BLaER1 (cell line): Measurements from ENCODE around the gene MS4A18.

Experiments used
- H3K27ac ChIP-seq: shearing (Covaris generic); formaldehyde crosslinking; 2 replicates; pipeline ENCODE4 v1.8.1; 2022
- H3K27me3 ChIP-seq: shearing (Covaris generic); formaldehyde crosslinking; 2 replicates; pipeline ENCODE4 v1.8.1; 2022
- H3K36me3 ChIP-seq: shearing (Covaris generic); formaldehyde crosslinking; 2 replicates; pipeline ENCODE4 v1.8.1; 2022
- H3K4me1 ChIP-seq: shearing (Covaris generic); formaldehyde crosslinking; 2 replicates; pipeline ENCODE4 v1.8.1; 2022
- H3K4me2 ChIP-seq: shearing (Covaris generic); formaldehyde crosslinking; 2 replicates; pipeline ENCODE4 v1.8.1; 2022
- H3K4me3 ChIP-seq: shearing (Covaris generic); formaldehyde crosslinking; 2 replicates; pipeline ENCODE4 v1.8.1; 2022
- H3K9ac ChIP-seq: shearing (Covaris generic); formaldehyde crosslinking; 2 replicates; pipeline ENCODE4 v1.8.1; 2022
- H3K9me3 ChIP-seq: shearing (Covaris generic); formaldehyde crosslinking; 2 replicates; pipeline ENCODE4 v1.8.1; 2022
- H4K20me1 ChIP-seq: shearing (Covaris generic); formaldehyde crosslinking; 2 replicates; pipeline ENCODE4 v1.8.1; 2022
- Cebpa-rat ChIP-seq: shearing (Covaris generic); IDR thresholded peaks from 2 replicates; pipeline ENCODE4 v1.8.1; 2022

The MS4A18 gene

GRCh38 chr11:60783911-60784310 is 59.4 kb downstream of the MS4A18 start:
- no peak for TF ChIP-seq Cebpa-rat
- Histone ChIP-seq H3K4me2 (no peak overlapping the region), H3K9me3 (no peaks in the 10 kb centered on the region), H3K27me3 (no peaks in the 10 kb centered on the region), H3K4me1 (peaks cover 38% of the 10 kb centered on the region), H4K20me1 (no peaks in the 10 kb centered on the region), H3K36me3 (no peaks in the 10 kb centered on the region), H3K27ac (no peak overlapping the region), H3K4me3 (no peak overlapping the region), H3K9ac (no peak overlapping the region)

- Histone ChIP-seq H3K4me2 (no peak within 1 kb of the TSS), H3K27ac (no peak within 1 kb of the TSS), H3K4me1 (peaks cover 40% of the 10 kb centered on the region), H3K9me3 (peaks cover 1% of the 10 kb centered on the region; the same call in 1 of the 2 replicates), H3K36me3 (no peaks in the 10 kb centered on the region), H3K27me3 (no peaks in the 10 kb centered on the region), H3K4me3 (no peak within 1 kb of the TSS), H4K20me1 (no peaks in the 10 kb centered on the region), H3K9ac (no peak within 1 kb of the TSS)
- no peak for TF ChIP-seq Cebpa-rat
Observed at GRCh38 chr11:60785136-60785535, 60.6 kb downstream of the MS4A18 start, which contains the start of gene MS4A10. Gene MS4A10 (plus strand): TSS chr11:60785333. CDS start chr11:60790336, 5,003 bp downstream.

- Histone ChIP-seq H3K4me3 (no peak overlapping the region), H3K9ac (no peak overlapping the region), H4K20me1 (no peaks in the 10 kb centered on the region), H3K4me2 (no peak overlapping the region), H3K36me3 (no peaks in the 10 kb centered on the region), H3K4me1 (peaks cover 38% of the 10 kb centered on the region), H3K27ac (no peak overlapping the region), H3K9me3 (peaks cover 8% of the 10 kb centered on the region), H3K27me3 (no peaks in the 10 kb centered on the region)
- no peak for TF ChIP-seq Cebpa-rat
Observed at GRCh38 chr11:60785806-60786361, 61.4 kb downstream of the MS4A18 start.

- Histone ChIP-seq H3K27ac (no peak overlapping the region), H3K4me3 (no peak overlapping the region), H4K20me1 (no peaks in the 10 kb centered on the region), H3K9ac (no peak overlapping the region; the same call in 1 of the 2 replicates), H3K9me3 (peaks cover 19% of the 10 kb centered on the region), H3K4me2 (peak overlapping the region; percentile 35), H3K27me3 (no peaks in the 10 kb centered on the region), H3K4me1 (peaks cover 27% of the 10 kb centered on the region), H3K36me3 (no peaks in the 10 kb centered on the region)
- no peak for TF ChIP-seq Cebpa-rat
Observed at GRCh38 chr11:60786811-60787567, 62.5 kb downstream of the MS4A18 start.

GRCh38 chr11:60788401-60789125 is 64.0 kb downstream of the MS4A18 start:
- H3K27me3 ChIP-seq: no peaks in the 10 kb centered on the region
- TF ChIP-seq Cebpa-rat: no peak
- H3K27ac ChIP-seq: no peak overlapping the region
- no peak overlapping the region for H3K9ac ChIP-seq
- H4K20me1 ChIP-seq: no peaks in the 10 kb centered on the region
- peaks cover 34% of the 10 kb centered on the region for H3K9me3 ChIP-seq
- peaks cover 27% of the 10 kb centered on the region for H3K4me1 ChIP-seq
- no peak overlapping the region for H3K4me3 ChIP-seq
- H3K4me2 ChIP-seq: peak overlapping the region; percentile 41
- H3K36me3 ChIP-seq: no peaks in the 10 kb centered on the region

GRCh38 chr11:60790726-60791125 is 66.2 kb downstream of the MS4A18 start:
- Histone ChIP-seq H3K27ac (no peak overlapping the region), H3K4me3 (no peak overlapping the region), H3K36me3 (no peaks in the 10 kb centered on the region), H3K9me3 (peaks cover 34% of the 10 kb centered on the region), H4K20me1 (no peaks in the 10 kb centered on the region), H3K9ac (no peak overlapping the region), H3K4me2 (no peak overlapping the region), H3K4me1 (peaks cover 25% of the 10 kb centered on the region), H3K27me3 (no peaks in the 10 kb centered on the region)
- no peak for TF ChIP-seq Cebpa-rat

GRCh38 chr11:60791153-60791933 is 66.8 kb downstream of the MS4A18 start:
- Histone ChIP-seq H3K4me2 (no peak overlapping the region), H3K36me3 (no peaks in the 10 kb centered on the region), H3K27me3 (no peaks in the 10 kb centered on the region), H3K9ac (no peak overlapping the region), H3K27ac (no peak overlapping the region), H3K4me3 (no peak overlapping the region), H3K9me3 (peaks cover 34% of the 10 kb centered on the region), H3K4me1 (peaks cover 20% of the 10 kb centered on the region), H4K20me1 (no peaks in the 10 kb centered on the region)
- TF ChIP-seq Cebpa-rat: no peak

GRCh38 chr11:60792521-60792920 is 68.0 kb downstream of the MS4A18 start:
- no peaks in the 10 kb centered on the region for H4K20me1 ChIP-seq
- H3K9me3 ChIP-seq: peaks cover 34% of the 10 kb centered on the region
- H3K4me2 ChIP-seq: no peak overlapping the region
- no peak for TF ChIP-seq Cebpa-rat
- no peaks in the 10 kb centered on the region for H3K36me3 ChIP-seq
- no peak overlapping the region for H3K9ac ChIP-seq
- H3K27ac ChIP-seq: no peak overlapping the region
- H3K27me3 ChIP-seq: no peaks in the 10 kb centered on the region
- H3K4me3 ChIP-seq: no peak overlapping the region
- H3K4me1 ChIP-seq: peaks cover 10% of the 10 kb centered on the region
